ENCODE measurements around the gene MADD. TPM values are rescaled to one million over a fixed set of nuclear protein-coding genes. Genes with fewer than 3 reads are reported as not detected.

Gene MADD
- total and polyA plus RNA-seq, 3 donors from 2014 or later: 87.8 to 118 (median 103) TPM

DNA sequence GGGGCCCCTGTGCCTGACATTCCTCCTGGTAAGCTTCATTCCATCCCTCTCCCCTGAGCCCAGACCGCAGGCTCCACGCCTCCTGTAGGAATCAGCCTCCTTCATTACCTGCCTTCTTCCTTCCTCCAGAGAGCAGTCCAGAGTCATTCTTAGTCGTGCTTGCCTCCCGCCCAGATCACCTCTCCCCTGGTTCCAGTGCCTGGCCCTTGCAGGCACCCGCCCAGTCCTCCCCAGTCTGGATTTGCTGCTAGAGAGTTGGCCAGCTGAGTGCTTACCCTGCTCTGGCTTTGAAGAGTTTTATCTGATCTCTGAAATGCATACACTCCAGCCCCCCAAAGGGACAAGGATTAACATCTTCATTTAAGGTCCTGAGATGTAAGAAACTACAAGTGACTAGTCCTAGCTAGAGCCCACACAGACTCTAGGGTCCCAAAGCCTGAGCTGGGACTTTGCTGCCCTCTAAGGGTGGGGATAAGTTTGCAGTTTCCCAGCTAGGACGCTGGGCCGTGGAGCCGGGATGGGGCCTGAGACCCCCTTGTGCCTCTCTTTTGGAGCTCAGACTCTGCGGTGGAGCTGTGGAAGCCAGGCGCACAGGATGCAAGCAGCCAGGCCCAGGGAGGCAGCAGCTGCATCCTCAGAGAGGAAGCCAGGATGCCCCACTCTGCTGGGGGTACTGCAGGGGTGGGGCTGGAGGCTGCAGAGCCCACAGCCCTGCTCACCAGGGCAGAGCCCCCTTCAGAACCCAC lies 10.5 kb upstream of the MADD start:
- no peak overlapping the region for H3K27ac ChIP-seq
- H3K36me3 ChIP-seq (ENCODE audit: low read depth, missing control alignments): no peaks in the 10 kb centered on the region
- H3K4me3 ChIP-seq: no peak overlapping the region
- TF ChIP-seq CTCF (IDR thresholded peaks at IDR 0.05) (peak in 2 of 3 experiments; percentile 24 to 42), POLR2A (IDR thresholded peaks at IDR 0.05) (no peak)
- intact Hi-C loops (cut with DNase I; ENCODE audit: low total_unique reads): no loop called here
- peaks cover 40% of the 10 kb centered on the region for H3K4me1 ChIP-seq
- H3K27me3 ChIP-seq: no peaks in the 10 kb centered on the region
- H3K9me3 ChIP-seq: no peaks in the 10 kb centered on the region
- DNase-seq: peak; percentile 32
- 60 to 77% methylated on average over 10 of the region's 10 CpGs for WGBS, 2 donors

- Histone ChIP-seq H3K36me3 (ENCODE audit: low read depth, missing control alignments) (no peaks in the 10 kb centered on the region), H3K27me3 (no peaks in the 10 kb centered on the region), H3K4me3 (no peak overlapping the region), H3K4me1 (peaks cover 30% of the 10 kb centered on the region), H3K9me3 (no peaks in the 10 kb centered on the region), H3K27ac (no peak overlapping the region)
- TF ChIP-seq CTCF (IDR thresholded peaks at IDR 0.05): no peak
- TF ChIP-seq POLR2A (IDR thresholded peaks at IDR 0.05): no peak
- intact Hi-C loops (cut with DNase I; ENCODE audit: low total_unique reads): loop anchor here (10.0 kb wide), 1 partner anchor 76 kb away; the partner anchor contains the start of gene PACSIN3
- 75 to 85% methylated on average over 14 to 19 of the region's 19 CpGs for WGBS, 2 donors
- no peak for DNase-seq
Measured at GRCh38 chr11:47260366-47260765, 9.6 kb upstream of the MADD start.

DNA sequence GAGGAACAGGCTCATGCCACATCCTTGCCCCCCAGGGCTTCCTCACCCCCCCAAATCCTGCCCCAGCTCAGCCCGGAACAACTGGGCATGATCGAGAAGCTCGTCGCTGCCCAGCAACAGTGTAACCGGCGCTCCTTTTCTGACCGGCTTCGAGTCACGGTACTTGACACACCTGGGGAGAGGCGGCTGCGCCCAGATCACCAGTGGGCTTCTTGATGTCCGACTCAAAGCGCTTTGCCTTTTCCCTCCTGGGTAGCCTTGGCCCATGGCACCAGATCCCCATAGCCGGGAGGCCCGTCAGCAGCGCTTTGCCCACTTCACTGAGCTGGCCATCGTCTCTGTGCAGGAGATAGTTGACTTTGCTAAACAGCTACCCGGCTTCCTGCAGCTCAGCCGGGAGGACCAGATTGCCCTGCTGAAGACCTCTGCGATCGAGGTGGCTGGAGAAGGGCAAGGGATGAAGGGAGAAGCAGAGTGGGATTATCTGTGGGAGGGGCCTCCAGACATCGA lies 8.6 kb upstream of the MADD start:
- intact Hi-C loops (cut with DNase I; ENCODE audit: low total_unique reads): loop anchor here (10.0 kb wide), 1 partner anchor 77 kb away; the partner anchor contains the start of gene PACSIN3
- TF ChIP-seq CTCF (IDR thresholded peaks at IDR 0.05) (no peak), POLR2A (IDR thresholded peaks at IDR 0.05) (no peak)
- H3K4me1 ChIP-seq: peaks cover 24% of the 10 kb centered on the region

DNA sequence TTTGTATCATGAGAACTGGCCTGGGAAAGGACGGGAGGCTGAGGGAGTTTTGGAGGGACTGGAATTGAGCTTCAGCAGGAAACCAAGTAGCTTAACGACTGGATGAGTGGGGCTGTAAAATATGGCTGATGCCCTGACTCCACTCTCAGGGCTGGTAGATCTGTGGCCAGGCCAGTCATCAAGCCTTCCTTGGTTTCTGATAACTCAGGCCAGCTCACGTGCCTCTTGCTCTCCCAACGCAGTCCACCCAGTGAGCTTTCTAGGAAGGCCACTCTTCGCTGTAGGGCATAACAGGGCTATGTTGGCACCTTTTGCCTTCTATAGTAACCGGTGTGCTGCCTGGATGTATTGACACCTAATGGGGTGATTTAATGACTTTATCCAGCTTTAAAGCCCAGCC lies 5.8 kb upstream of the MADD start:
- H3K36me3 ChIP-seq (ENCODE audit: low read depth, missing control alignments): no peaks in the 10 kb centered on the region
- H3K27me3 ChIP-seq: no peaks in the 10 kb centered on the region
- WGBS, 2 donors: 86 to 90% methylated on average over 6 of the region's 6 CpGs
- H3K4me1 ChIP-seq: peaks cover 18% of the 10 kb centered on the region
- TF ChIP-seq CTCF (IDR thresholded peaks at IDR 0.05) (no peak), POLR2A (IDR thresholded peaks at IDR 0.05) (no peak)
- H3K9me3 ChIP-seq: no peaks in the 10 kb centered on the region
- no peak for DNase-seq
- intact Hi-C loops (cut with DNase I; ENCODE audit: low total_unique reads): loop anchor here (10.0 kb wide), 1 partner anchor 79 kb away; the partner anchor contains the start of gene PACSIN3
- H3K27ac ChIP-seq: no peak overlapping the region
- no peak overlapping the region for H3K4me3 ChIP-seq

More for the DNA sequence above, 8.6 kb upstream of the MADD start:
- DNase-seq: no peak
- Histone ChIP-seq H3K9me3 (no peaks in the 10 kb centered on the region), H3K4me3 (no peak overlapping the region), H3K36me3 (ENCODE audit: low read depth, missing control alignments) (no peaks in the 10 kb centered on the region), H3K27me3 (no peaks in the 10 kb centered on the region), H3K27ac (no peak overlapping the region)
- 91 to 93% methylated on average over 15 to 22 of the region's 22 CpGs for WGBS, 2 donors
